Measurements from ENCODE around the gene PLCH2. TPM values are rescaled to one million over a fixed set of nuclear protein-coding genes. Genes with fewer than 3 reads are reported as not detected.

The PLCH2 gene
- total and polyA plus RNA-seq, 11 donors: 0.04 to 1.0 (median 0.35) TPM; not detected in 4

DNA sequence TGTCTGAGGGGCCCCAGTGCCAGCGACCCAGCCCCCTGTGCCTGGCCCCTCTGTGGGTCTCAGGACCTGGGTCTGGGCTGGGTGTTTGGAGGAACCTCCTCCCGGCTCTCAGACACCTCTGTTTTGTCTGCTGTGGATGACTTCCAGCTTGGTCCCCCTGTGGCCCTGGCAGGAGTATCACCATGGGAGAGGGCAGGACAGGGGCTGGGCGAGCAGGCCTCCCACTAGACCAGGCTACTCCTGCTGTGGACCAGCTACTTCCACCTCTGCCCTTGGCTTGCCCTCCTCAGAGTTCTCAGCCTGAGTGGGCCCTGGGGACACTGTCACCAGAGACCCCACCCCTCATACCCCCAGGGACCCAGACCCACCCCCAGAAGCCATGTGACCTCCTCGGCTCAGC lies 21.8 kb downstream of the PLCH2 start:
- DNase-seq (no peak), ATAC-seq (no peak)
- peaks cover 0 to 6% (median 0%) of the 10 kb centered on the region in 12 donors for H3K4me1 ChIP-seq
- 47 to 57% (median 52%) methylated on average over 2 to 4 of the region's 4 CpGs for WGBS, 4 donors
- H3K9me3 ChIP-seq: no peaks in the 10 kb centered on the region
- no peak overlapping the region for H3K27ac ChIP-seq
- TF ChIP-seq POLR2A (IDR thresholded peaks at IDR 0.05) (no peak), CTCF (IDR thresholded peaks at IDR 0.05) (no peak)
- no peak overlapping the region for H3K4me3 ChIP-seq
- no peaks in the 10 kb centered on the region for H3K36me3 ChIP-seq
- intact Hi-C loops (cut with DNase I): no loop called here
- H3K27me3 ChIP-seq: peaks cover 0 to 42% (median 15%) of the 10 kb centered on the region in 9 donors

DNA sequence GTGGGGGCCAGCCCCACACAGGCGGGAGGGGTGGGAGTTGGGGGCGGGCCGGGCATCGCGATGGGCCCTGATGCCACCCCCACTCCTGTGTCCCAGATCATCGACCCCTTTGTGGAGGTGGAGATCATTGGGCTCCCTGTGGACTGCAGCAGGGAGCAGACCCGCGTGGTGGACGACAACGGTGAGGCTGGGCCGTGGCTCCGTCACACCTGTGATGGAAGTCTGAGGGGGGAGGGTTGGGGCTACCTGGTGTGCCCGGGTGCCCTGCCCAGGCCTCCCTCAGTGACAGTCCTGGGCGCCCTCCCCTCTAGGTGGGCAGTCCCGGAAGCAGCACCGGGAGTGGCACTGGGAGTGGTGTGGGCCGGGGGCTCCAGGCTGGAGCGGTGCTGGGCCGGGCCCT lies 22.6 kb downstream of the PLCH2 start:
- H3K4me3 ChIP-seq: no peak overlapping the region
- peaks cover 0 to 50% (median 21%) of the 10 kb centered on the region in 9 donors for H3K27me3 ChIP-seq
- H3K4me1 ChIP-seq: peaks cover 0 to 6% (median 0%) of the 10 kb centered on the region in 12 donors
- intact Hi-C loops (cut with DNase I): no loop called here
- DNase-seq (no peak), ATAC-seq (no peak)
- H3K27ac ChIP-seq: no peak overlapping the region
- WGBS, 4 donors: 73 to 83% (median 77%) methylated on average over 5 to 19 of the region's 19 CpGs
- H3K9me3 ChIP-seq: no peaks in the 10 kb centered on the region
- no peaks in the 10 kb centered on the region for H3K36me3 ChIP-seq
- TF ChIP-seq CTCF (IDR thresholded peaks at IDR 0.05): no peak
- TF ChIP-seq POLR2A (IDR thresholded peaks at IDR 0.05): no peak

- Histone ChIP-seq H3K9me3 (no peaks in the 10 kb centered on the region), H3K27ac (no peak overlapping the region), H3K36me3 (no peaks in the 10 kb centered on the region), H3K4me1 (peaks cover 0 to 6% (median 0%) of the 10 kb centered on the region in 12 donors), H3K27me3 (peaks cover 3 to 56% (median 21%) of the 10 kb centered on the region in 9 donors), H3K4me3 (no peak overlapping the region)
- intact Hi-C loops (cut with DNase I): no loop called here
- ATAC-seq (no peak), DNase-seq (no peak)
- WGBS, 4 donors: 42 to 64% (median 58%) methylated on average over 3 to 4 of the region's 4 CpGs
- TF ChIP-seq CTCF (IDR thresholded peaks at IDR 0.05) (no peak), POLR2A (IDR thresholded peaks at IDR 0.05) (no peak)
These were observed 23.2 kb downstream of the PLCH2 start for GRCh38 chr1:2499260-2499659.

DNA sequence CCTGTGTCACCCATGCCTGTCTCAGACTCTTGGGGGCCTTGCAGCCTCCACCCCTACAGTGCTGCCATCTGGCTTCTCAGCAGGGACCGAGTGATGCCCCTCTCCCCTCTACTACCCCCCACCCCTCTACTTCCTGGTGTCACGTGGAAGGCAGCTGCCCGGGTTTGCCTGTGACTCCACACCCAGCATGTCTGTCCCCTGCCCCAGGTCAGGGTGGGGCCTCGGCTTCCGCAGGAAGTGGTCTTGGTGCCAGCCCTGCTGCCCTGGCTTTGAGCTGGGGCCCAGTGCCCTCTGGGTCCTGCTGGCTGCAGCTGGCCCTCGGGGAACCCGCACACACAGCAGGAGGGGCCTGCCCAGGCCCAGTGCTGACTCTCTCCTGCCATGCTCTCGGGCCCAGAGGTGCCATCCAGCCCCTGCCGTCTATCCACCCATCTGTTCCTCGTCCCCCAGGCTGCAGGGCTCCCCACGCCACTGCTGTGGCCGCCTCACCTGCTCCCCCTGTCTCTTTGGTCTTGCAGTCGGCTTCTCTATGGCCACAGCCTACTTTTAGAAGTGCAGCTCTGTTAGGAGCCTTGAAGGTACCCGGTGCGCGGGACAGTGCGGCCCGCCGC lies 24.0 kb downstream of the PLCH2 start:
- no peak overlapping the region for H3K4me3 ChIP-seq
- ATAC-seq (no peak), DNase-seq (no peak)
- TF ChIP-seq CTCF (IDR thresholded peaks at IDR 0.05) (no peak), POLR2A (IDR thresholded peaks at IDR 0.05) (no peak)
- no peaks in the 10 kb centered on the region for H3K9me3 ChIP-seq
- peaks cover 0 to 12% (median 5%) of the 10 kb centered on the region in 12 donors for H3K4me1 ChIP-seq
- intact Hi-C loops (cut with DNase I): no loop called here
- 51 to 62% (median 60%) methylated on average over 19 of the region's 19 CpGs for WGBS, 4 donors
- no peaks in the 10 kb centered on the region for H3K36me3 ChIP-seq
- peaks cover 4 to 64% (median 22%) of the 10 kb centered on the region in 9 donors for H3K27me3 ChIP-seq
- H3K27ac ChIP-seq: no peak overlapping the region
